Lower leg skin (tissue), 3 donors: ENCODE data around the gene HTR2B.

Experiments used
- CTCF ChIP-seq, 3 donors: fragments of 450-650 bp; IDR thresholded peaks; one replicate each; pipeline ENCODE4 v1.5.1; 2016; ENCODE audit warnings: antibody characterized with exemption in 3 of 3, mild to moderate bottlenecking in 3 of 3, moderate library complexity in 2 of 3
- POLR2A ChIP-seq, 2 donors: fragments of 450-650 bp; IDR thresholded peaks; one replicate each; pipeline ENCODE4 v1.6.1; 2016 to 2017; ENCODE audit warnings: antibody characterized with exemption in 2 of 2, mild to moderate bottlenecking in 1 of 2, moderate library complexity in 1 of 2

GRCh38 chr2:231161252-231161839, 36.5 kb upstream of the HTR2B start:
- TF ChIP-seq CTCF (IDR thresholded peaks at IDR 0.05): no peak
- no peak for TF ChIP-seq POLR2A (IDR thresholded peaks at IDR 0.05)
